ENCODE results near the gene MRC1.
A peak's percentile ranks its signal among the peaks of the same experiment; 100 is the strongest.

- TF ChIP-seq CTCF (conservative IDR thresholded peaks at IDR 0.05; ENCODE audit: low read depth in 2 of 2), result peak; percentile 26 to 65; a peak in 3 of 4 replicates
- TF ChIP-seq JUNB (IDR thresholded peaks at IDR 0.05; ENCODE audit: unreplicated experiment), result no peak
- TF ChIP-seq CREB1 (CRISPR knock-in tag; IDR thresholded peaks at IDR 0.05; ENCODE audit: low read depth), result no peak
- no peak for TF ChIP-seq POLR2AphosphoS5 (IDR thresholded peaks at IDR 0.05; ENCODE audit: low read depth)
Observed at GRCh38 chr10:17781856-17782255, 27.3 kb upstream of the MRC1 start.

Measured in GM23338 (cell line).